Measurements from ENCODE around the gene PEAK1. TPM values are rescaled to one million over a fixed set of nuclear protein-coding genes. Genes with fewer than 3 reads are reported as not detected.

Gene PEAK1
- total and polyA plus RNA-seq, 9 of the 15 experiments (the other 6 are each of a cell fraction or from before 2014, with no cell fraction given) = 0.99 to 22.4 (median 10.8) TPM

- H3K4me3 ChIP-seq = no peak overlapping the region
- H4K20me1 ChIP-seq (replicated peaks; ENCODE audit: control insufficient read depth, insufficient read depth, low read length) = no peaks in the 10 kb centered on the region
- H3K9ac ChIP-seq (ENCODE audit: insufficient read depth in 1 of 2, low read depth in 2 of 2, low read length in 2 of 2) = no peak overlapping the region
- intact Hi-C loops (cut with micrococcal nuclease) = no loop called here
- no peak overlapping the region for H2AFZ ChIP-seq (ENCODE audit: low read depth, low read length)
- POLR2A ChIA-PET = interaction anchor here (0.8 to 2.0 kb wide), 3 partner anchors 8 to 14 kb away, joined by 3 to 8 read pairs (median 3); no protein-coding TSS in a partner anchor
- no peak for FAIRE-seq
- no peaks in the 10 kb centered on the region for H3K27me3 ChIP-seq (ENCODE audit: control insufficient read depth in 2 of 2, insufficient read depth in 2 of 2, low read length in 2 of 2)
- ATAC-seq = no peak
- no peak overlapping the region for H3K27ac ChIP-seq (ENCODE audit: extremely low read depth, low read depth, low read length)
- DNase-seq (ENCODE audit: extremely low read depth in 1 of 4, low spot score in 3 of 4) = no peak
- no peak overlapping the region for H3K4me2 ChIP-seq (ENCODE audit: insufficient read depth, low read length)
- peak; percentile 23 for TF ChIP-seq MEIS2 (IDR thresholded peaks at IDR 0.05; ENCODE audit: partially characterized antibody)
- no peak for TF ChIP-seq PURB (CRISPR knock-in tag; IDR thresholded peaks at IDR 0.05; ENCODE audit: low read depth)
- no peak for TF ChIP-seq FOXJ2 (tag; IDR thresholded peaks at IDR 0.05)
- no peak for TF ChIP-seq FOXA3 (CRISPR knock-in tag; conservative IDR thresholded peaks at IDR 0.05 in 1 of 2, IDR thresholded peaks at IDR 0.05 in 1 of 2)
- no peak for TF ChIP-seq NFE2 (IDR thresholded peaks at IDR 0.05; ENCODE audit: low read depth)
- in situ Hi-C loops (cut with MboI) = no loop called here
- H3K79me2 ChIP-seq (ENCODE audit: control insufficient read depth, insufficient read depth, low read length) = peaks cover 9% of the 10 kb centered on the region; the same call in 1 of the 3 replicates
- H3K9me3 ChIP-seq (replicated peaks; ENCODE audit: control insufficient read depth, insufficient read depth, low read depth, low read length) = no peaks in the 10 kb centered on the region
- WGBS (ENCODE audit: insufficient coverage, low coverage, missing lambda C conversion rate) = 56% methylated on average over 4 of the region's 4 CpGs
- no TSS peak for BruUV-seq (replicated peaks)
- H3K4me1 ChIP-seq (replicated peaks in 1 of 2; ENCODE audit: control insufficient read depth in 2 of 2, insufficient read depth in 2 of 2, low read length in 2 of 2) = peaks cover 0 to 5% of the 10 kb centered on the region in 2 experiments; a peak in 1 of 5 replicates
- H3K36me3 ChIP-seq (ENCODE audit: control insufficient read depth, insufficient read depth, low read length) = peaks cover 12% of the 10 kb centered on the region; the same call in 2 of the 3 replicates
- no peaks in the 10 kb centered on the region for H3K9me1 ChIP-seq (ENCODE audit: control insufficient read depth, insufficient read depth, low read length)
- CTCF ChIA-PET (ENCODE audit: low intra/inter-chr PET ratio) = no interaction called here
Observed at GRCh38 chr15:77057685-77058084, 362.2 kb downstream of the PEAK1 start.

DNA sequence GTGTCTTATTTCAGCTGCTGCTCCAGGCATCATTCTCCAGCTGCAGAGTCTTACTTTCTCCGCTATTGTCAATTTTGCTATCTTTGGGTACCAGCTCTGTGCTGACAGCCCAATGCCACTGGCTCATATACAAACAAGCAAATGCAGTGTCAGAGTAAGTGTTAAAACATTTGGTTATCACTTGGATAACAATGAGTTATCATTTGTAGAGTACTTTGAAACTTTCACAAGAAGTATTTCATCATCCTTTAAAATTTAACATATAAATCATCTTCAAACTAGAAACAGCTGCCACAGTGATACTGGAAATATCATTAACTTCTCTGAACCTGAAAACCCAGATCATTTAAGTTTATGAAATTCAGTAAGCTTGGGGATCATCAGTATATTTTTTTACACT is 362.8 kb downstream of the PEAK1 start:
- H3K9ac ChIP-seq (ENCODE audit: insufficient read depth in 1 of 2, low read depth in 2 of 2, low read length in 2 of 2) = no peak overlapping the region
- no peaks in the 10 kb centered on the region for H3K27me3 ChIP-seq (ENCODE audit: control insufficient read depth in 2 of 2, insufficient read depth in 2 of 2, low read length in 2 of 2)
- intact Hi-C loops (cut with micrococcal nuclease) = no loop called here
- in situ Hi-C loops (cut with MboI) = no loop called here
- BruUV-seq (replicated peaks) = no TSS peak
- H2AFZ ChIP-seq (ENCODE audit: low read depth, low read length) = no peak overlapping the region
- CTCF ChIA-PET (ENCODE audit: low intra/inter-chr PET ratio) = no interaction called here
- H3K27ac ChIP-seq (ENCODE audit: extremely low read depth, low read depth, low read length) = no peak overlapping the region
- FAIRE-seq (no peak), DNase-seq (ENCODE audit: extremely low read depth in 1 of 4, low spot score in 3 of 4) (no peak), ATAC-seq (no peak)
- no peak overlapping the region for H3K4me3 ChIP-seq
- H3K4me2 ChIP-seq (ENCODE audit: insufficient read depth, low read length) = no peak overlapping the region
- H3K36me3 ChIP-seq (ENCODE audit: control insufficient read depth, insufficient read depth, low read length) = peaks cover 19% of the 10 kb centered on the region; the same call in 2 of the 3 replicates
- H4K20me1 ChIP-seq (replicated peaks; ENCODE audit: control insufficient read depth, insufficient read depth, low read length) = no peaks in the 10 kb centered on the region
- no peaks in the 10 kb centered on the region for H3K9me3 ChIP-seq (replicated peaks; ENCODE audit: control insufficient read depth, insufficient read depth, low read depth, low read length)
- WGBS (ENCODE audit: insufficient coverage, low coverage, missing lambda C conversion rate) = 93% methylated on average over 1 of the region's 1 CpG
- POLR2A ChIA-PET = interaction anchor here (1.6 kb wide), 1 partner anchor 13 kb away, joined by 8 read pairs; no protein-coding TSS in a partner anchor
- H3K9me1 ChIP-seq (ENCODE audit: control insufficient read depth, insufficient read depth, low read length) = no peaks in the 10 kb centered on the region
- H3K79me2 ChIP-seq (ENCODE audit: control insufficient read depth, insufficient read depth, low read length) = peaks cover 9% of the 10 kb centered on the region; the same call in 1 of the 3 replicates
- peaks cover 0 to 5% of the 10 kb centered on the region in 2 experiments; a peak in 1 of 5 replicates for H3K4me1 ChIP-seq (replicated peaks in 1 of 2; ENCODE audit: control insufficient read depth in 2 of 2, insufficient read depth in 2 of 2, low read length in 2 of 2)
- TF ChIP-seq TCF3 (CRISPR knock-in tag; IDR thresholded peaks at IDR 0.05) = peak; percentile 27; the same call in 1 of the 2 replicates

Measured in K562 (cell line).